ENCODE results near the gene TMCO4. TPM values are rescaled to one million over a fixed set of nuclear protein-coding genes. Genes with fewer than 3 reads are reported as not detected.

Gene TMCO4
- total and polyA plus RNA-seq, 2 of the 8 experiments (the other 6 are each of a cell fraction or from before 2014, with no cell fraction given): 3.0 to 3.1 TPM

DNA sequence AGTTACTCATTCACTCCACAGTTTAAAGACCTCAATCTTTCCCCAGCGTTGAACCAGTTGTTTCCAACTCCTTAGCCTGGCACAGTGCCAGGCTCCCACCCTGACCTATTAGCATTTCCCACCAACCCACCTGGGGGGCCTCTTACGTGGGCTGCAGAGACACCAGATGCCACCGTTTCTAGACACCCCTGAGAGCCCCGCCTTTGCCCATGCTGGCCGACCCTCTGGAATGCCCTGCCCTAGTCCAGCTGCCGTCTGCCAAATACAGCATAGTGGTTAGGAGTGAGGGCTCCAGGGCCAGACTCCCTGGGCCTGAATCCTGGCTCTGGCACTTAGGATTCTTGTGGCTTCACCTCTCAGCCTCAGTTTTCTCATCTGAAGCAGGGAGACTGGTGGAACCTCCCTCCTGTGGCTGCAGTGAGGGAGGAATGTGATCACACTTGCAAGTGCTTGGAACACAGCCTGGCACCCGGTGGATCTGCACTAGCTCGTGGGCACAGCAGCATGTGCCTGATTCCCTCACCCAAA lies 65.2 kb downstream of the TMCO4 start (continued):
- no peak for TF ChIP-seq YY1 (IDR thresholded peaks at IDR 0.05; ENCODE audit: low read depth, low read length)
- no peak for TF ChIP-seq TAF7 (optimal IDR thresholded peaks at IDR 0.05; ENCODE audit: borderline replicate concordance, low read depth, low read length)

Data from H1 (cell line).